Measurements from ENCODE around the gene ZDHHC14.

DNA sequence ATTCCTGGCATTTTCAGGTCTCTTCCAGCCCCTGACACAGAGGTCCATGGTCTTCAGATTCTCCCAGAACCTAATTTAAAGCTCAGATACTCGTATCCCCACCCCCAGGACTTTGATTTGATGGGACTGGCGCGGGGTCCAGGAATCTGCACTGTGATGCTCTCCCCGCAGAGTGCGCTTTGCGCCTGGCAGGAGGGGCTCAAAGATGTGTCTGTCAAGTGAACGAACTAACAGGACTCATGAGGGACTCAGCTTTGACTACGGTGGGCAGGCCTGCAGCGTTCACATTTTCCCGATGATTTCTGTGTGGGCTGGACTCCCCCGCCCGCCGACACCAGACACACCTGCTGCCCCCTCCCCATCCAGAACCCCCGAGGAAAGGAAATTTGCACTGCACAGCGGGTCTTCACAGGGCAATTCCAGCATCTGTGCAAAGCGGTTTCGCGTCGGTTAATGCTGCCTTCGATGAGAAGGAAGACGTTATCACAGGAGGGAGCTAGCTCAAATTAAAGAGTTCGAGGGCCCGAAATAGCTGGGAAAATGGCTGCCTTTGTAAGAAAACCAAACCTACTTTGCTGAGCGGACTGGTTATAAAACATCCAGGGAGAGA lies 90.2 kb downstream of the ZDHHC14 start:
- TF ChIP-seq POLR2AphosphoS5 (IDR thresholded peaks at IDR 0.05; ENCODE audit: low read depth) (no peak), GABPA (IDR thresholded peaks at IDR 0.05; ENCODE audit: low read depth) (no peak)
- TF ChIP-seq, protein P1, sequence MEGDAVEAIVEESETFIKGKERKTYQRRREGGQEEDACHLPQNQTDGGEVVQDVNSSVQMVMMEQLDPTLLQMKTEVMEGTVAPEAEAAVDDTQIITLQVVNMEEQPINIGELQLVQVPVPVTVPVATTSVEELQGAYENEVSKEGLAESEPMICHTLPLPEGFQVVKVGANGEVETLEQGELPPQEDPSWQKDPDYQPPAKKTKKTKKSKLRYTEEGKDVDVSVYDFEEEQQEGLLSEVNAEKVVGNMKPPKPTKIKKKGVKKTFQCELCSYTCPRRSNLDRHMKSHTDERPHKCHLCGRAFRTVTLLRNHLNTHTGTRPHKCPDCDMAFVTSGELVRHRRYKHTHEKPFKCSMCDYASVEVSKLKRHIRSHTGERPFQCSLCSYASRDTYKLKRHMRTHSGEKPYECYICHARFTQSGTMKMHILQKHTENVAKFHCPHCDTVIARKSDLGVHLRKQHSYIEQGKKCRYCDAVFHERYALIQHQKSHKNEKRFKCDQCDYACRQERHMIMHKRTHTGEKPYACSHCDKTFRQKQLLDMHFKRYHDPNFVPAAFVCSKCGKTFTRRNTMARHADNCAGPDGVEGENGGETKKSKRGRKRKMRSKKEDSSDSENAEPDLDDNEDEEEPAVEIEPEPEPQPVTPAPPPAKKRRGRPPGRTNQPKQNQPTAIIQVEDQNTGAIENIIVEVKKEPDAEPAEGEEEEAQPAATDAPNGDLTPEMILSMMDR (IDR thresholded peaks at IDR 0.05; ENCODE audit: insufficient read depth, low read length): no peak
